ENCODE data around the gene TESK2.
A peak's percentile ranks its signal among the peaks of the same experiment; 100 is the strongest.
"Not testable (repeated sequence)": the region's sequence is repeated elsewhere in the genome, so short reads cannot be mapped to it uniquely, and the experiment has no call there.

The TESK2 gene, protein sequence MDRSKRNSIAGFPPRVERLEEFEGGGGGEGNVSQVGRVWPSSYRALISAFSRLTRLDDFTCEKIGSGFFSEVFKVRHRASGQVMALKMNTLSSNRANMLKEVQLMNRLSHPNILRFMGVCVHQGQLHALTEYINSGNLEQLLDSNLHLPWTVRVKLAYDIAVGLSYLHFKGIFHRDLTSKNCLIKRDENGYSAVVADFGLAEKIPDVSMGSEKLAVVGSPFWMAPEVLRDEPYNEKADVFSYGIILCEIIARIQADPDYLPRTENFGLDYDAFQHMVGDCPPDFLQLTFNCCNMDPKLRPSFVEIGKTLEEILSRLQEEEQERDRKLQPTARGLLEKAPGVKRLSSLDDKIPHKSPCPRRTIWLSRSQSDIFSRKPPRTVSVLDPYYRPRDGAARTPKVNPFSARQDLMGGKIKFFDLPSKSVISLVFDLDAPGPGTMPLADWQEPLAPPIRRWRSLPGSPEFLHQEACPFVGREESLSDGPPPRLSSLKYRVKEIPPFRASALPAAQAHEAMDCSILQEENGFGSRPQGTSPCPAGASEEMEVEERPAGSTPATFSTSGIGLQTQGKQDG

DNA sequence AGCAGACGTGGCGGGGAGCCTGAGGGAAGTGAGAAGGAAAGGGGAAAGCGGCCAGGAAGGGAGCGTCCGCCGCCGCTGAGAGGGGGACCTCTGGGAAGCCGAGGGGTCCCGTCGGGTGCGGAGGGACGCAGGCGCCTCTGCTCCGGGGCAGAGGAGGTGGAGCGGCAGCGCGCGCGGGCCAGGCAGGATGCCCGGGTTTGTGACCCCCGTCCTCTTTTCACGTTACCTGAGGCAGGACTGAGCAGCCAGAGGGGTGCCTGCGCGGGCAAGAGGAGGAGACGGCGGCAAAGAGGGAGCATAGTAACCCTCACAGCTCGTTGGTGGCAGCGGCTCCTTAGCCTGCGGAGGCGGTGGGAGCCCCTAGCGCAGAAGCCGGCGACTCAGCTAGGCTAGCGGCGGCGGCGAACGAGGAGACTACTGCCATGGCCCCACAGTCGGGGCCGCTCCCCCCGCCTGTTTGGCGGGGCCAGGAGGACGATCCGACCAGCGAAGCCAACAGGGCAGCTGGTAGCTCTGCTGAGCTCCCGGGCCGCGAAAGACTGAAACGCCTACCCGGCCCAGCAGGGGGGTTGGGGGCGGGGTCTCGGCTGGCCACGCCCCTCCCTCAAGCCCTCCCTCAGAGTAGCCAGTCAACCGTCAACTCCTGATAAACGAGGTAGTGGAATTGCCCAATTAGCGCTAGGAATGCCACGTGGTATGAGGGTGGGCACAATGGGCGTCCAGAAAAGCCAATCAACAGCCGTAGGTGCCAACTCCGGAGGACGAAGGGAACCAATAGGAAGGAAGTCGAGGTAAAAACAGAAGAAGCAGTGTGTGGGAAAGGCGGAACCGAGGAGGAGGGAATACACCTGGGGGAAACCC lies at the start of gene TESK2:
TSS of gene TESK2 (minus strand) at position 538 of the 861 bp plus-strand sequence. CDS start 33,378 bp downstream, outside the sequence.
- DNase-seq (ENCODE audit: low spot score): peak; percentile 98

DNA sequence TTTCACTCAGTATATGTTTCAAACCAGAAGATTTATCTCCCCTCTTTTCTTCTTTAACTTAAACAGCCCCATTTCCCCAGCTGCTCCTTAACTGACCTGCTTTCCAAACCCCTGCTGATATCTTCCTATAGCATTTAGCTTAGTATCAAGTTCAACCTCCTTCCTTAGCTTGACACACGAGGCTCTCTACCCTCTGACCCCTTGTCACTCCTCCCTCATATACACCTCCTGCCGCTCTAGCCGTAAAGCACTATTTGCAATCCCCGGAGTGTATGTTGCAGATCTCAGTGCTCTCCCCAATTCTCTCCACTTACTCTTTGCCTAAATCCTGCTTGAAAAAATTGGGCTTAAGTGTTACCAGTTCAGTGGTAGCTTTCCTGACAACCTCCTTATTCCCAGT lies 45.9 kb upstream of the TESK2 start:
- DNase-seq (ENCODE audit: low spot score): no peak

DNA sequence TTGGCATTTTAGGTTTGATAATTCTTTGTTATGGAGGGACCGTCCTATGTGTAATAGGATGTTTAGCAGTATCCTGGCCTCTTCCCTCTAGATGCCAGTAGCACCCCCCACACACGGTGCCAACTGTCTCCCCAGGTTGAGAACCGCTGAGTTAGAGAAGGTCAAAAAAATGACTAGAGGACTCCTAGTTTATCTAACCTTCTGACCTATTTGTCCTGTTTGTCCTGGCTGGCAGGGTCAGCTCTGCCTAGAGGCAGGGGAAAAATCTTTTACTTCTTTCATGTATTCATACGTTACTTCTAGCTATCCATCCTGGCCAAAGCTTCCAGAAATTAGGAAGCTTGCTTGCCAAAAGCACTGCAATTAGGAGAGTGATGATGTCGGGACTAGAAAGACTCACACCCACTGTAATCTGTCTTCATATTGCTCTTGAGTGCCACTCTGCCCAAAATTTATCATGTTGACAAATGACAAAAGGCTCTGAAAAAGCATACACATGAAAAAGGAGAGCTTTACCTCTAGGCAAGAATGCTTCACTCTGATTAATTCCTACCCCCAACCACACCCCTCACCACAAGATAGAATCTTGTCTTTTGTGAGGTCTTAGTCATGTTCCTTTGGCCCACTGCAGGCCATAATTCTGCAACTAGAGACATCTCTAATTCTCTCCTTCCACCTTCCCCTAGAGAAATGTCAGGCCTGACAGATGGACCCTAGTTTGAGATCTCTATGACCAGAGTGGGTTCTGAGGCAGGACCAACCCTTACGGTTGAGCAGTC lies 45.2 kb upstream of the TESK2 start:
- DNase-seq (ENCODE audit: low spot score): no peak

DNA sequence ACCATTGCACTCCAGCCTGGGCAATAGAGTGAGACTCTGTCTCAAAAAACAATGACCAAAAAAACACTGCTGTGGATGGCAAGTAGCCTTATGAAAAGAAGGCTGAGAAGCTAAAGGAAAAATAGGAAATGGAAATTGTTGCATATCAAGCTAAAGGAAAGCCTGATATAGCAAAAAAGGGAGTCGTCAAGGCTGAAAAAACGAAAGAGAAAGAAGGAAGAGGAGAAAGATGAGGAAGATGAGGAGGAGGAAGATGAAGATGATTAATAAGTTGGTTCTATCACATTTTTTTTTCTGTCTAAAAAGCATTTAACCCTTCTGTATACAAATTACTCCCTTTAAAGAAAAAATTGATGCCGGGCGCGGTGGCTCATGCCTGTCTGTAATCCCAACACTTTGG lies 40.9 kb upstream of the TESK2 start:
- no peak for DNase-seq (ENCODE audit: low spot score)

DNA sequence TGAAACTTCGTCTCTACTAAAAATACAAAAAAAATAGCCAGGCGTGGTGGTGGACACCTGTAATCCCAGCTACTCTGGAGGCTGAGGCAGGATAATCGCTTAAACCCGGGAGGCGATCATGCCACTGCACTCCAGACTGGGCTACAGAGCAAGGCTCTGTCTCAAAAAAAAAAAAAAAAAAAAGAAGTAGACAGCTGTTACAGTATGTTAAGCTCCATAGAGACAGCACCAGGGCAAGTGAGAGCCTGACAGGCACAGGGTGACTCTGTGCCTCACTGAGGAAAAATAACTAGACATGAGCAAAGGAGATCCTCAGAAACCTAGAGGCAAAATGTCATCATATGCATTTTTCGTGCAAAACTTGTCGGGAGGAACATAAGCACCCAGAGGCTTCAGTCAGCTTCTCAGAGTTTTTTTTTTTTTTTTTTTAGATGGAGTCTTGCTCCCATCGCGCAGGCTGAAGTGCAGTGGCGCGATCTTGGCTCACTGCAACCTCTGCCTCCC lies 39.7 kb upstream of the TESK2 start:
- DNase-seq (ENCODE audit: low spot score): no peak

DNA sequence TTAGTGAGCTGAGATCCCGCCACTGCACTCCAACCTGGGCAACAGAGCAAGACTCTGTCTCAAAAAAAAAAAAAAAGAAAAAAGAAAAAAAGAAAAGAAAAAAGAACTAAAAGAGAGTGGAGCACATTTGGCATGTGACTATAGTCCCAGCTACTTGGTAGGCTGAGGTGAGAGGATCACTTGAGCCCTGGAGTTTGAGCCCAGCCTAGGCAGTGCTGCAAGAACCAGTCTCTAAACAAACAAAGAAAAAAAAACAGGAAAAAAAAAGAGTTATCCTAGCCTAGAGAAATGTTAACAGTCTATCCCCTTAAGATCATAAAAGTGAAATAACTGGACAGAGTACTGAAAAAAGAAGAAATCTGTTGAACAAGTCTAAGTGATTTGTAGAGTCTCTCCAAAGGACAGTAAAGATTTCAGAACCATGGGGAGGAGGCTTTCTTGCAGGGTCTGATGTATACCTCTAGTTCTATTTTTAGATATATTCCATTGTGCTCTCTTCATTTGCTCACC lies 35.2 kb upstream of the TESK2 start:
- DNase-seq (ENCODE audit: low spot score): no peak

DNA sequence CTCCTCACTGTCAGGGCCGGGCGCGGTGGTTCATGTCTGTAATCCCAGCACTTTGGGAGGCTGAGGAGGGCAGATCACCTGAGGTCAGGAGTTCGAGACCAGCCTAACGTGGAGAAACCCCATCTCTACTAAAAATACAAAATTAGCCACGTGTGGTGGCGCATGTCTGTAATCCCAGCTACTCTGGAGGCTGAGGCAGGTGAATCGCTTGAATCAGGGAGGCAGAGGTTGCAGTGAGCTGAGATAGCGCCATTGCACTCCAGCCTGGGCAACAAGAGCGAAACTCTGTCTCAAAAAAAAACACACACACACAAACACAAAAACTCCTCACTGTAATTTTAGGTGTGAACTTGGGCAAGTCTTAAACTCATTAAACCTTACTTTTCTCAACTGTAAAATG lies 33.0 kb upstream of the TESK2 start:
- not testable (repeated sequence) for DNase-seq (ENCODE audit: low spot score)

DNA sequence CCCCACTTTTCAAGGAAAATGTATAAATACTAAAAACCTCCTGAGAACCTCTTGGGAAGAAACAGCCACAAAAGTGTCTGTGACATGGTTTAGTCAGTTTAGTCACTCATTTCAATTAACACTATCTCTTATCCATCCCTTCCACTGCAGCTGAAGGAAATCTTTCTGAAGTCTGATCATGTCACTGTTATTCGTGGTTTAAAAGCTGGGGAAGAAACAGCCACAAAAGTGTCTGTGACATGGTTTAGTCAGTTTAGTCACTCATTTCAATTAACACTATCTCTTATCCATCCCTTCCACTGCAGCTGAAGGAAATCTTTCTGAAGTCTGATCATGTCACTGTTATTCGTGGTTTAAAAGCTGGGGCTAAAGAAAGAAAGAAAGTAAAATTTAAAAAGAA lies 32.6 kb upstream of the TESK2 start:
- not testable (repeated sequence) for DNase-seq (ENCODE audit: low spot score)

DNA sequence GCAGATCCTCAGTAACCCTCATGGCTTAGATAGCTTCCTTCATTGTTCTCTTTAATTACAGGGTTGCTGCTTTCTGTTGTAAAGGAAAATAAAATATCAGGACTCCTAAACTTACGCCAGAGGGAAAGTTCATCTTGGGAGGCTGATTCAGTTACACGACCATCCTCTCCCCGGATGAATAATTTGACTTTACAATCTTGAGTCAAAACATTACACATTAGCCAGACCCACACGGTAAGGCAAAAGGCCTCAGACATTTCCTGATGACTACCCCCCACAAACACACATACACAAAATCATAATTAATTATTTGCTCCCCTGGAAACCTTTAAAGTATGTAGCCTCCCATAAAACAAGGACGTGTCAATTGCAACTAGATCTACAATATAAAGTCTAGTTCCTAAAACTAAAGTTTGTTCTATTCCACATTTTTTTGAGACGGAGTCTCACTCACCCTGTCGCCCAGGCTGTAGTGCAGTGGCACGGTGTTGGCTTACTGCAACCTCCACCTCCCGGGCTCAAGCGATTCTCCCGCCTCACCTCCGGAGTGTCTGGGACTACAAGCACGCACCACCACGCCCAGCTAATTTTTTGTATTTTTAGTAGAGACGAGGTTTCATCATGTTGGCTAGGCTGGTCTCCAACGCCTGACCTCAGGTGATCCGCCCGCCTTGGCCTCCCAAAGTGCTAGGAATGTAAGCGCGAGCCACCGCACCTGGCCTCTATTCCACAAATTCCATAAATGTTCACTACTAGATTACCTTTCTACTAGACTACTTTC lies 31.6 kb upstream of the TESK2 start:
- DNase-seq (ENCODE audit: low spot score): no peak

DNA sequence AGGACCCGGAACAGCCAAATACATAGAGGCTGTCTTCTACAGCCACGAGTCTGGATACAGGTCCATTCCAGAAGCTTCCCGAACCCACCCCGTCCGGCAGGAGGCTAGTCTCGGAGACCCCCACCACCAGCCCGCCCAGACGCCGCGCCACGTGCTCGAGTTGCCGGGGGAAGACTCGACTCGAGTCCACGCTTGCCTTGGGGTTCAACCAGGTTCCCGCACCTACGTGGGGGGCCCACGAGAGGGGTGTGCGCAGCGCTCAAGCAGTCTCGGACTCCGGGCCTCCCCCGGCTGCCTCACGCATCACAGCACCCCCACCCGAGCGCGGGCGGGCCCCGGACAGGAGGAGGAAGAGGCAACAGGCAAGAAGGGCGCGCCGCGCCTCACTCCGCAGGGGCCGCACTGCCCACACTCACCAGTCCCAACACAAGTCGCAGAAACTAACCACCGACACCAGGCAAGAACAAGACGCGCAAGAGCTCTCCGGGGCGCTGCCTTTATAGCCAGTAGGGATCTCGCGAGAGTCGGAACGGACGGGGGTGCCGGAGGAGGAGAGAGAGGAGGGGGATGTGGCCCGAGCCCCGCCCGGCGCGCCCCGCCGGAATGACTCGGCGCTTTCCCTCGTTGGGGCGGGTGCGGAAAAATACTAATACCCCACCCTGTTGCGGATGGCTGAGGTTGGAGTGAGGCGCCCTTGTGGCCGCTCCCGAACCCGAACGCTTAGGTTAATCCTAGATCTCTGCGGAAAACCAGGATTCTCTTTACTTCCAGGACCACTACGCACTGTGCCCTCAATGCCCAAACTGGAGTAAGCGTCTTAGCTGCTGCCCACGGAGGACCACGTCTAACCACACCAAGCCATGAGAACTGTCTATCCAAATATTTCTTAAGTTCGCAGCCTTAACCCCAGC lies 30.7 kb upstream of the TESK2 start, which contains the start of gene PRDX1:
TSS of gene PRDX1 (minus strand) at position 472 of the 911 bp plus-strand sequence. CDS start 2,841 bp downstream, outside the sequence.
- DNase-seq (ENCODE audit: low spot score): peak; percentile 98

DNA sequence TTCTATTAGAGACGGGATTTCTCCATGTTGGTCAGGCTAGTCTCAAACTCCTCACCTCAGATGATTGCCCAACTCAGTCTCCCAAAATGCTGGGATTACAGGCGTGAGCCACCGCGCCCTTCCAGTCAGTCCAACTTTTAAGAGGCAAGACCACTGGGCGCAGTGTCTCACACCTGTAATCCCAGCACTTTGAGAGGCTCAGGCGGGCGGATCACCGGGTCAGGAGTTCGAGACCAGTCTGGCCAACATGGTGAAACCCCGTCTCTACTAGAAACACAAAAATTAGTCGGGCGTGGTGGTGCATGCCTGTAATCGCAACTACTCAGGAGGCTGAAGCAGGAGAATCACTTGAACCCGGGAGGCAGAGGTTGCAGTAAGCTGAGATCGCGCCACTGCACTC lies 28.8 kb upstream of the TESK2 start:
- not testable (repeated sequence) for DNase-seq (ENCODE audit: low spot score)

DNA sequence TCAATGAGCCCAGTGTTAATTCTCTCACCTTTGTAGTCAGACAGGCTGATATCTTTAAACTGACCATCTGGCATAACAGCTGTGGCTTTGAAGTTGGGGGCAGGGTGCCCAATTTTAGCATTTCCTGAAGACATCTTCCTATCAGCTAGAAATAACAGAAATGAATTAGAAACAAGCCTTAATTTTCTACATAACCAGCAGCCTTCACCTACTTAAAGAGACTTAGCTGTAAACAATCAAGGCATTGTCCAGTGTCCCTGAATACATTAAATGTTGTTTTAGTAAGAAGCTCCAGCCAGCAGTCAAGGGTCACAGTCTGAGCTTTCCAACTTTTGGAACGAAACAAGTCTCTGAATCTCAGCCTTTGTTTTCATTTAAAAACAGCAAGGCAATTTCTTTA lies 27.9 kb upstream of the TESK2 start:
- DNase-seq (ENCODE audit: low spot score): no peak

DNA sequence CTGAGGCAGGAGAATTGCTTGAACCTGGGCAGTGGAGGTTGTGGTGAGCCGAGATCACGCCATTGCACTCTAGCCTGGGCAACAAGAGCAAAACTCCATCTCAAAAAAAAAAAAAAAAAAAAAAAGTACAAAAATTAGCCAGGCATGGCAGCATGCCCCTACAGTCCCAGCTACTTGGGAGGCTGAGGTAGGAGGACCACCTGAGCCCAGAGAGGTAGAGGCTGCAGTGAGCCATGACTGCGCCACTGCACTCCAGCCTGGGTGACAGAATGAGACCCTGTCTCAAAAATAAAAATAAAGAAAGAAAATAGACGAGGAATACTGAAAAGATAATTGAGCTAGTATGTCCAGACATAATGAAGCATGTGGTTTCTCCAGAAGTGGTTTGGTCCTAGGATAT lies 27.4 kb upstream of the TESK2 start:
- not testable (repeated sequence) for DNase-seq (ENCODE audit: low spot score)

DNA sequence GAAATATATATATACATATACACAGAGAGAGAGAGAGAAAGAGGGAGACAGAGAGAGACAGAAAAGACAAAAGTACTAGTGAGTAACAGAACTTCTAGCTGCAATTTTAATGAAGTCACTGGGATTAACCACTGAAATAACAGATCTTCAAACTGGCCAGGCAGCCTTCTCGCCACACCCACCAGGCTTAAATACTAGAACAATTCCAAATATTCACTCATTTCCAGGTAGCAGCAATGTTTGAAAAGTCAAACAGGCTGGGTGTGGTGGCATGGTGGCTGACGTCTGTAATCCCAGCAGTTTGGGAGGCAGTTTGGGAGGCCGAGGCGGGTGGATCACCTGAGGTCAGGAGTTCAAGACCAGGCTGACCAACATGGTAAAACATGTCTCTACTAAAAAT lies 25.5 kb upstream of the TESK2 start:
- DNase-seq (ENCODE audit: low spot score): no peak

DNA sequence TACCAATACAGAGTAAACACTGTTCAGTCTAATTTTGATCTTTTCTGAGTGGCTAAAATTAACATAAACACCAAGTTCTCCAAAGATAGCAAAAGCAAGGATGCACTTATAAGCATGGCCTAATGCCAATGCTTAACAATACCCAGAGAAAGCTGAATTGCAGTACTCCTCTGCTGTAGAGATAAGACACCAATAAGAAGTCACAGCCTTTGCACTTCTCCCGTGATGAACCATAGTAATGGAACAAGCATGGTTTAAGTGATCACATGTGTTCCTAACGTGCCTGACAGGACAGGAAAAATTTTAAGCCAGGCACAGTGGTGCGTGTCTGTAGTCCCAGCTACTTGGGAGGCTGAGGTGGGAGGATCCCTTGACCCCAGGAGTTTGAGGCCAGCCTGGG lies 25.1 kb upstream of the TESK2 start:
- DNase-seq (ENCODE audit: low spot score): no peak

DNA sequence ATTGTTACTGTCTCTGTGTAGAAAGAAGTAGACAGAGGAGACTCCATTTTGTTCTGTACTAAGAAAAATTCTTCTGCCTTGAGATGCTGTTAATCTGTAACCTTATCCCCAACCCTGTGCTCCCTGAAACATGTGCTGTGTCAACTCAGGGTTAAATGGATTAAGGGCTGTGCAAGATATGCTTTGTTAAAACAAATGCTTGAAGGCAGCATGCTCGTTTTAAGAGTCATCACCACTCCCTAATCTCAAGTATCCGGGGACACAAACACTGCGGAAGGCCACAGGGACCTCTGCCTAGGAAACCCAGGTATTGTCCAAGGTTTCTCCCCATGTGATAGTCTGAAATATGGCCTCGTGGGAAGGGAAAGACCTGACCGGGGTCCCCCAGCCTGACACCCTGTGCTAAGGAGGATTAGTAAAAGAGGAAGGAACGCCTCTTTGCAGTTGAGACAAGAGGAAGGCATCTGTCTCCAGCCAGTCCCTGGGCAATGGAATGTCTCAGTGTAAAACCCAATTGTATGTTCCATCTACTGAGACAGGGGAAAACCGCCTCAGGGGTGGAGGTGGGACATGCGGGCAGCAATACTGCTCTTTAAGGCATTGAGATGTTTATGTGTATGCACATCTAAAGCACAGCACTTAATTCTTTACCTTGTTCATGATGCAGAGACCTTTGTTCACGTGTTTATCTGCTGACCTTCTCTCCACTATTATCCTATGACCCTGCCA lies 22.7 kb upstream of the TESK2 start:
- not testable (repeated sequence) for DNase-seq (ENCODE audit: low spot score)

DNA sequence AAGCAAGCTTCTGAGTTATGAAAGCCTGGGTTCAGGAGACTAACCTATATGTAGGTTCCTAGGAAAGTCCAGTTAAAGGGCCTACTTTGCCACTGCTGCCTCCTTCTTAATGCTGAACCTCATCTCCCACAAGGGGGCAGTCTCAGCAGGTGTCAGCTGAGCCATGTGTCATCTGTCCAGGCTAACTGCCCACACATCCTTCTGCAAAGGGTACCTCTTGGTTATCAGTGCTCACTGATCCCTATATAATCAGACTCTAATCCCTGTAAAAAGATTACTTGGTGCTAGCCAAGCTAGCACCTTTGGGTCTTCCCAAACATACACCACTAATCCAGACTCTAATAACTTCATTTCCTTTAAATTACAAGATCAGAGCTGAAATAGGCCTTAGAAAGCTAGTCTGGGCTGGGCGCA lies 21.7 kb upstream of the TESK2 start:
- DNase-seq (ENCODE audit: low spot score): no peak

DNA sequence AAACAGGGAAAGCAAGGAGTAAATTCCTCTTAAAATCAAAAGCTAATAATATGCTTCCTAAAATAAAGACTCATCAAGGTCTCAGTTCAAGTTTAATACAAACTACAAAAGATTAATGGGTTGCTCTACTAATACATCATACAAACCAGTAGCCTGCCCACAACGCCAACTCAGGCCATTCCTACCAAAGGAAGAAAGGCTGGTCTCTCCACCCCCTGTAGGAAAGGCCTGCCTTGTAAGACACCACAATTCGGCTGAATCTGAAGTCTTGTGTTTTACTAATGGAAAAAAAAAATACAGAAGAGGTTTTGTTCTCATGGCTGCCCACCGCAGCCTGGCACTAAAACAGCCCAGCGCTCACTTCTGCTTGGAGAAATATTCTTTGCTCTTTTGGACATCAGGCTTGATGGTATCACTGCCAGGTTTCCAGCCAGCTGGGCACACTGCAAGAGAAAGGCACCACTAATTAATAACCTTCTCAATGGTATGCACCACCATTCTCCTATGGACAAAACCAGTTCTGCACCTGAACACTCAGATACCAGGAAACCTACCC lies 20.1 kb upstream of the TESK2 start:
- DNase-seq (ENCODE audit: low spot score): no peak
